ENCODE data around the gene BMPR1A. TPM values are rescaled to one million over a fixed set of nuclear protein-coding genes. Genes with fewer than 3 reads are reported as not detected.

BMPR1A gene
- total RNA-seq, 2 donors from 2014 or later = 37.4 to 50.9 TPM

GRCh38 chr10:86709396-86710185 lies 46.8 kb upstream of the BMPR1A start:
- no peak for DNase-seq
- no peaks in the 10 kb centered on the region for H3K9me3 ChIP-seq
- no peaks in the 10 kb centered on the region for H3K27me3 ChIP-seq
- TF ChIP-seq CTCF (IDR thresholded peaks at IDR 0.05) = no peak
- intact Hi-C loops (cut with DNase I) = loop anchor here (2.0 kb wide), 1 partner anchor 191 kb away; no protein-coding TSS in a partner anchor
- H3K27ac ChIP-seq = no peak overlapping the region
- no peak overlapping the region for H3K9ac ChIP-seq (ENCODE audit: low read depth in 2 of 2, low read length in 2 of 2)
- H3K4me1 ChIP-seq = peaks cover 3% of the 10 kb centered on the region
- H3K4me3 ChIP-seq = no peak overlapping the region
- no peaks in the 10 kb centered on the region for H3K36me3 ChIP-seq

- H3K9me3 ChIP-seq = no peaks in the 10 kb centered on the region
- H3K4me1 ChIP-seq = peaks cover 3% of the 10 kb centered on the region
- DNase-seq = peak; percentile 90
- H3K27me3 ChIP-seq = no peaks in the 10 kb centered on the region
- H3K27ac ChIP-seq = peak overlapping the region; percentile 94
- H3K4me3 ChIP-seq = peak overlapping the region; percentile 83
- H3K36me3 ChIP-seq = no peaks in the 10 kb centered on the region
- H3K9ac ChIP-seq (ENCODE audit: low read depth in 2 of 2, low read length in 2 of 2) = peak overlapping the region; percentile 51 to 96
- intact Hi-C loops (cut with DNase I) = loop anchor here (2.0 kb wide), 1 partner anchor 190 kb away; no protein-coding TSS in a partner anchor
- peak; percentile 71 for TF ChIP-seq CTCF (IDR thresholded peaks at IDR 0.05)
Measured at GRCh38 chr10:86710987-86711512, 45.4 kb upstream of the BMPR1A start.

GRCh38 chr10:86711513-86712316 lies 44.7 kb upstream of the BMPR1A start:
- no peak for TF ChIP-seq CTCF (IDR thresholded peaks at IDR 0.05)
- H3K36me3 ChIP-seq = no peaks in the 10 kb centered on the region
- peak; percentile 54 for DNase-seq
- H3K27ac ChIP-seq = peak overlapping the region; percentile 94
- peaks cover 3% of the 10 kb centered on the region for H3K4me1 ChIP-seq
- H3K9ac ChIP-seq (ENCODE audit: low read depth in 2 of 2, low read length in 2 of 2) = peak overlapping the region; percentile 84 to 96
- H3K4me3 ChIP-seq = peak overlapping the region; percentile 83
- H3K9me3 ChIP-seq = no peaks in the 10 kb centered on the region
- intact Hi-C loops (cut with DNase I) = loop anchor here (2.0 kb wide), 1 partner anchor 189 kb away; no protein-coding TSS in a partner anchor
- no peaks in the 10 kb centered on the region for H3K27me3 ChIP-seq

- H3K4me3 ChIP-seq = peak overlapping the region; percentile 83
- no peaks in the 10 kb centered on the region for H3K36me3 ChIP-seq
- TF ChIP-seq CTCF (IDR thresholded peaks at IDR 0.05) = no peak
- peak overlapping the region; percentile 94 for H3K27ac ChIP-seq
- no peaks in the 10 kb centered on the region for H3K9me3 ChIP-seq
- no peaks in the 10 kb centered on the region for H3K27me3 ChIP-seq
- peak overlapping the region; percentile 84 to 96 for H3K9ac ChIP-seq (ENCODE audit: low read depth in 2 of 2, low read length in 2 of 2)
- peaks cover 3% of the 10 kb centered on the region for H3K4me1 ChIP-seq
- intact Hi-C loops (cut with DNase I) = no loop called here
- no peak for DNase-seq
Measured at GRCh38 chr10:86712317-86712707, 44.1 kb upstream of the BMPR1A start.

- H3K4me1 ChIP-seq = peaks cover 3% of the 10 kb centered on the region
- H3K9ac ChIP-seq (ENCODE audit: low read depth in 2 of 2, low read length in 2 of 2) = no peak overlapping the region
- DNase-seq = no peak
- intact Hi-C loops (cut with DNase I) = no loop called here
- H3K9me3 ChIP-seq = no peaks in the 10 kb centered on the region
- H3K36me3 ChIP-seq = no peaks in the 10 kb centered on the region
- no peaks in the 10 kb centered on the region for H3K27me3 ChIP-seq
- no peak for TF ChIP-seq CTCF (IDR thresholded peaks at IDR 0.05)
- no peak overlapping the region for H3K4me3 ChIP-seq
- H3K27ac ChIP-seq = no peak overlapping the region
Measured at GRCh38 chr10:86715156-86715795, 41.1 kb upstream of the BMPR1A start.
